Skin epidermis (tissue), 12 donors: ENCODE measurements around the gene OR10G8.

Experiments
- H3K27ac ChIP-seq, 21 experiments: fragments of 200-600 bp; sonication (generic) in 11 of 21; one replicate each; pipeline ENCODE4 v1.5.0; 2020; ENCODE audit warnings: mild to moderate bottlenecking in 3 of 21, inconsistent platforms in 2 of 21, moderate library complexity in 2 of 21
- H3K4me3 ChIP-seq, 7 experiments: fragments of 200-600 bp; sonication (generic) in 2 of 7; one replicate each; pipeline ENCODE4 v1.5.0; 2020; ENCODE audit warnings: inconsistent platforms in 2 of 7, mild to moderate bottlenecking in 2 of 7, moderate library complexity in 1 of 7

Gene OR10G8

GRCh38 chr11:124075841-124076651 is 49.4 kb downstream of the OR10G8 start:
- Histone ChIP-seq H3K27ac (peak overlapping the region in 8 of 21 experiments; percentile 14 to 41 (median 26)), H3K4me3 (peak overlapping the region; percentile 5 to 51 (median 23))

- no peak overlapping the region for H3K4me3 ChIP-seq
- H3K27ac ChIP-seq: no peak overlapping the region
These were observed 50.7 kb downstream of the OR10G8 start for GRCh38 chr11:124077266-124077665.

- Histone ChIP-seq H3K4me3 (no peak overlapping the region), H3K27ac (no peak overlapping the region)
These were observed 52.0 kb downstream of the OR10G8 start for GRCh38 chr11:124078591-124078990.

- H3K4me3 ChIP-seq: no peak overlapping the region
- peak overlapping the region in 3 of 21 experiments; percentile 16 to 42 (median 17) for H3K27ac ChIP-seq
These were observed 53.2 kb downstream of the OR10G8 start for GRCh38 chr11:124079631-124080326.
